GM23248 (cell line): Measurements from ENCODE around the gene TSPAN9.

Experiments
- EZH2 ChIP-seq: fragments of 200-600 bp; sonication (generic); IDR thresholded peaks from 2 replicates; pipeline ENCODE4 v1.6.1; 2018; ENCODE audit warnings: antibody characterized with exemption, mild to moderate bottlenecking; ENCODE audit not compliant: insufficient read depth, poor library complexity, severe bottlenecking
- EZH2phosphoT487 ChIP-seq: fragments of 200-600 bp; sonication (generic); IDR thresholded peaks from 2 replicates; pipeline ENCODE4 v1.6.1; 2018; ENCODE audit warnings: antibody characterized with exemption, moderate library complexity, mild to moderate bottlenecking, low read depth; ENCODE audit not compliant: insufficient read depth

DNA sequence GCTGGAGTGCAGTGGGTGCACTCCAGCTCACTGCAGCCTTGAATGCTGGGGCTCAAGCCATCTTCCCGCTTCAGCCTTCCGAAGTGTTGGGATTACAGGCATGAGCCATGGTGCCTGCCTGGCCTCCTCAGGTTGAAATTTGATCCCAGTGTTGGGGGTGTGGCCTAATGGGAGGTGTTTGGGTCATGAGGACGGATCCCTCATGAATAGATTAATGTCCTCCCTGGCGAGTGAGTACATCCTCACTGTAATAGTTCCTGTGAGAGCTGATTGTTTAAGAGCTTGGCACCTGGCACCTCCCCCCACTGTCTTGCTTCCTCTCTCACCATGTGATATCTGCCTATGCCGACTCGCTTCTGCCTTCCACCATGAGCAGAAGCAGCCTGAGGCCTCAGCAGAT lies 84.7 kb downstream of the TSPAN9 start:
- no peak for TF ChIP-seq EZH2
- TF ChIP-seq EZH2phosphoT487: no peak
